ENCODE results near the gene FAR2.

FAR2 gene

DNA sequence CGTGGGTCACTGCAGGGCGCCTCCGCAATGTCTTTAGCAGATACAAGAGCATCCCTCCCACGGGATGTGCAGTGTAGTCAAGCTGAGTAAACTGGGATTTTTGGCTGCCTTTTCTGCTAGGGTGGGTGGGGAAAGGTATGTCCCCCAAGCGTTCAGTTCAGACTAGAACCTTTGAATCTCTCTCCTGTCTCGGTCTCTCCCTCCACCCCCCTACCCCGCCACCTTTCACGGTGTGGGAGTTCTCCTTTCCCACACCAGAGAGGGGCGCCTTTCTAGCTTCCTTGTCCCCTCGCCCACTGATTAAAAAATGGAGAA lies 525 bp upstream of the FAR2 start:
- peak overlapping the region; percentile 14 for H3K9ac ChIP-seq (ENCODE audit: low read length)
- no peak overlapping the region for H4K8ac ChIP-seq (ENCODE audit: low read depth, low read length)
- H3K79me1 ChIP-seq (ENCODE audit: low read length), result peaks cover 15% of the 10 kb centered on the region
- peak overlapping the region; percentile 85 for H3K4me3 ChIP-seq (ENCODE audit: low read depth, low read length)
- no peak overlapping the region for H2BK120ac ChIP-seq (ENCODE audit: insufficient read depth, low read length, poor library complexity)
- H3K36me3 ChIP-seq (ENCODE audit: control insufficient read depth in 1 of 2, insufficient read depth in 2 of 2, low read length in 2 of 2), result no peaks in the 10 kb centered on the region
- WGBS (ENCODE audit: extremely low coverage, insufficient coverage, insufficient read length), result no CpG with 5 or more reads among the region's 10 CpGs
- peak in 1 of 2 donors; percentile 20 for DNase-seq
- no peaks in the 10 kb centered on the region for H3K9me3 ChIP-seq (ENCODE audit: insufficient read depth, low read depth, low read length)
- no peak overlapping the region for H3K4ac ChIP-seq (ENCODE audit: low read depth, low read length)
- H3K79me2 ChIP-seq (ENCODE audit: control insufficient read depth, insufficient read depth, low read length, poor library complexity), result peaks cover 7% of the 10 kb centered on the region
- H3K27me3 ChIP-seq (ENCODE audit: insufficient read depth, low read length), result no peaks in the 10 kb centered on the region
- H3K4me1 ChIP-seq (ENCODE audit: control insufficient read depth in 1 of 2, insufficient read depth in 2 of 2, low read length in 2 of 2), result peaks cover 4 to 5% of the 10 kb centered on the region in 2 experiments
- H3K4me2 ChIP-seq (ENCODE audit: low read length), result peak overlapping the region; percentile 82
- peak overlapping the region; percentile 59 for H4K91ac ChIP-seq (ENCODE audit: low read depth, low read length)
- no peak overlapping the region for H4K12ac ChIP-seq (ENCODE audit: low read depth, low read length)
- H3K23ac ChIP-seq (ENCODE audit: low read length), result no peak overlapping the region
- H3K27ac ChIP-seq (ENCODE audit: low read depth, low read length), result no peak overlapping the region
- no peak overlapping the region for H3K14ac ChIP-seq (ENCODE audit: low read length)
- no peak overlapping the region for H2BK5ac ChIP-seq (ENCODE audit: low read depth, low read length, poor library complexity)
- no peak overlapping the region for H3K18ac ChIP-seq (ENCODE audit: low read length)
- H2AK5ac ChIP-seq (ENCODE audit: low read length), result no peak overlapping the region
- no peak overlapping the region for H2BK12ac ChIP-seq (ENCODE audit: low read length)
- peak overlapping the region; percentile 61 for H2AFZ ChIP-seq (ENCODE audit: insufficient read depth, low read length, poor library complexity)

DNA sequence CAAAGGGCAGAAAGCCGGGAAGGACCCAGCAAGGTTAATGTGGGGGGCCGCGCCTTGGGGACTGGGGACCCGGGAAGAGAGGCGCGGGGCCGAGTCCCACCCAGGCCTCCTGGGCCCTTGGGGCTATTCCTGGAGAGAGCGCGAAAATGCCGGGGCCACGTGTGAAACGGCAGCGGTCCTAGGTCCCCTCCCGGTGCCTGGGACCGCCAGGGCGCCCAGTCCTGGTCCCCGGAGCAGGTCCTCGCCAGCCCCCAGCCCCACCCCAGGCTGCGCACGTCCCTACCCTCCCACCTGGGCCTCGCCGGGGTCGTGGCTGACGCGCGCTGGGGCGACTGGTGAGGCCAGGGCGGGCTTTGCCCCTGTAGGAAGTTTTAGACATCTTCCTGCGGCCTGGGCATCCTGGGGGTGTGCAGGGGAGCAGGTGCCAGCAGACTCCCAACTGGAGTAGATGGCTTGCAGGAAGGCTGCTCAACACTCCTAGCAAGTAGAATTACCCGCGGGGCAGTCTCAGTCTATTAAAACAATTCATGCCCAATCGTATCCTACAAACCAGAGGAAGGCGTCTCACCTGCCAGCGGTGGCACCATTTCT lies 708 bp downstream of the FAR2 start:
- peaks cover 7% of the 10 kb centered on the region for H3K79me2 ChIP-seq (ENCODE audit: control insufficient read depth, insufficient read depth, low read length, poor library complexity)
- H3K27ac ChIP-seq (ENCODE audit: low read depth, low read length), result no peak overlapping the region
- no peak overlapping the region for H2BK12ac ChIP-seq (ENCODE audit: low read length)
- no CpG with 5 or more reads among the region's 34 CpGs for WGBS (ENCODE audit: extremely low coverage, insufficient coverage, insufficient read length)
- H4K8ac ChIP-seq (ENCODE audit: low read depth, low read length), result peak overlapping the region; percentile 62
- H2AK5ac ChIP-seq (ENCODE audit: low read length), result no peak overlapping the region
- H3K18ac ChIP-seq (ENCODE audit: low read length), result peak overlapping the region; percentile 10
- H3K27me3 ChIP-seq (ENCODE audit: insufficient read depth, low read length), result no peaks in the 10 kb centered on the region
- peak overlapping the region; percentile 28 for H4K12ac ChIP-seq (ENCODE audit: low read depth, low read length)
- peaks cover 15% of the 10 kb centered on the region for H3K79me1 ChIP-seq (ENCODE audit: low read length)
- peak overlapping the region; percentile 61 for H2AFZ ChIP-seq (ENCODE audit: insufficient read depth, low read length, poor library complexity)
- no peak overlapping the region for H3K9ac ChIP-seq (ENCODE audit: low read length)
- H2BK120ac ChIP-seq (ENCODE audit: insufficient read depth, low read length, poor library complexity), result peak overlapping the region; percentile 44
- H4K91ac ChIP-seq (ENCODE audit: low read depth, low read length), result peak overlapping the region; percentile 85
- H3K14ac ChIP-seq (ENCODE audit: low read length), result peak overlapping the region; percentile 20
- no peak overlapping the region for H3K4ac ChIP-seq (ENCODE audit: low read depth, low read length)
- H3K36me3 ChIP-seq (ENCODE audit: control insufficient read depth in 1 of 2, insufficient read depth in 2 of 2, low read length in 2 of 2), result no peaks in the 10 kb centered on the region
- H3K23ac ChIP-seq (ENCODE audit: low read length), result no peak overlapping the region
- peak overlapping the region; percentile 85 for H3K4me3 ChIP-seq (ENCODE audit: low read depth, low read length)
- H3K4me2 ChIP-seq (ENCODE audit: low read length), result peak overlapping the region; percentile 82
- no peaks in the 10 kb centered on the region for H3K9me3 ChIP-seq (ENCODE audit: insufficient read depth, low read depth, low read length)
- DNase-seq, result no peak
- peak overlapping the region; percentile 7 for H2BK5ac ChIP-seq (ENCODE audit: low read depth, low read length, poor library complexity)
- H3K4me1 ChIP-seq (ENCODE audit: control insufficient read depth in 1 of 2, insufficient read depth in 2 of 2, low read length in 2 of 2), result peaks cover 4 to 5% of the 10 kb centered on the region in 2 experiments

DNA sequence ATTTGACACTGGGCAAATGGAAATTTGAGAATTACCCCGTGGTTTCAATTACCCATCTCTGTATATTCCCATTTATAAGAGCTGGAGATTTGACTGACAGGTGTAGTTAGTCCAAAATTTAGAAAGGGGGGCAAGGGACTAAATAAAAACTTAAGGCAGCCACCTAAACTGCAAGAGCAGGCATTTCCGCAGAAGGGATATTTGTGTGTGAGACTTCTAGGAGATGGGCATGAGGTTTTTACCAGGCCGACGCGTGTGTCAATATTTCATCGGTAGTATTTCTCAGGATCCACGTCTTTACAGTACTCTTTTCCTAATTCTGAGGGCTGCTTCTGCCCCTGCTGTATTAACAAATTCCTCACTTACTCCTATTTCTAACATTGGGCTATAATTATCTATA lies 1.4 kb downstream of the FAR2 start:
- Histone ChIP-seq H3K79me1 (ENCODE audit: low read length) (peaks cover 15% of the 10 kb centered on the region), H4K8ac (ENCODE audit: low read depth, low read length) (no peak overlapping the region), H4K91ac (ENCODE audit: low read depth, low read length) (no peak overlapping the region), H3K18ac (ENCODE audit: low read length) (no peak overlapping the region), H3K4me1 (ENCODE audit: control insufficient read depth in 1 of 2, insufficient read depth in 2 of 2, low read length in 2 of 2) (peaks cover 7 to 9% of the 10 kb centered on the region in 2 experiments), H3K4ac (ENCODE audit: low read depth, low read length) (no peak overlapping the region), H3K36me3 (ENCODE audit: control insufficient read depth in 1 of 2, insufficient read depth in 2 of 2, low read length in 2 of 2) (no peaks in the 10 kb centered on the region), H2BK120ac (ENCODE audit: insufficient read depth, low read length, poor library complexity) (no peak overlapping the region), H3K9ac (ENCODE audit: low read length) (no peak overlapping the region), H2BK12ac (ENCODE audit: low read length) (no peak overlapping the region), H3K27me3 (ENCODE audit: insufficient read depth, low read length) (no peaks in the 10 kb centered on the region), H3K23ac (ENCODE audit: low read length) (no peak overlapping the region), H4K12ac (ENCODE audit: low read depth, low read length) (no peak overlapping the region), H3K27ac (ENCODE audit: low read depth, low read length) (no peak overlapping the region), H3K4me3 (ENCODE audit: low read depth, low read length) (no peak overlapping the region), H3K9me3 (ENCODE audit: insufficient read depth, low read depth, low read length) (no peaks in the 10 kb centered on the region), H2BK5ac (ENCODE audit: low read depth, low read length, poor library complexity) (no peak overlapping the region), H3K4me2 (ENCODE audit: low read length) (no peak overlapping the region), H3K79me2 (ENCODE audit: control insufficient read depth, insufficient read depth, low read length, poor library complexity) (peaks cover 7% of the 10 kb centered on the region), H3K14ac (ENCODE audit: low read length) (no peak overlapping the region), H2AK5ac (ENCODE audit: low read length) (no peak overlapping the region), H2AFZ (ENCODE audit: insufficient read depth, low read length, poor library complexity) (no peak overlapping the region)
- no peak for DNase-seq
- WGBS (ENCODE audit: extremely low coverage, insufficient coverage, insufficient read length), result no CpG with 5 or more reads among the region's 7 CpGs

DNA sequence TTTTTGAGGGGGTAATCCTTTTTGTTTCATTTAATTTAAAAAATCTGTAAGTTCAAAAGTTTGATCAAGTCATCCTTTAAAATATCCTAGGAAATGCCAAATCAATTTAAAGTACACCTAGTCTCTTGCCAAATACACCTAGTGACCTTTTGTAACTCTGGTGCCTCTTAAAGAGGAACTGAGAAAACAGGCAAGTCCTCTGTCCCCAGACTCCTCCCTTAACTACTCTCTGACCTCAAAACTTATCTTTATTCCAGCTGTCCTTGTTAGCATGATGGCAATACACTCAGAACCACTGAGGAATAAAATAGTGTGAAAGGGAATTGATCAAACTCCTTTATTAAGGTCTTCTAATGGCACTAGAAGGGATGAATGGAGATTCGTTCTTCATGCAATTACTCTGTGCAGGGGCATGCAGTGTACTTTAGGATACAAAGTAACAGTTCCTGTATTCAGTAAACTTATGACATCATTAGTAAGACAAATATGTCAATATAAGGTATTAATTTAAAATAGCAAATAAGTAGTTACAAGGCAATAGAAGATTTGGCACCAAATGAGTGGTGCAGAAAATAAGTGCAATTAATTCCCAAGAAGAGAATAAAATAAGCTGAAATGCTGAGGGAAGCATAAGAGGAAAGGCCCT lies 3.3 kb downstream of the FAR2 start:
- Histone ChIP-seq H3K79me2 (ENCODE audit: control insufficient read depth, insufficient read depth, low read length, poor library complexity) (peaks cover 7% of the 10 kb centered on the region), H4K12ac (ENCODE audit: low read depth, low read length) (no peak overlapping the region), H3K9me3 (ENCODE audit: insufficient read depth, low read depth, low read length) (no peaks in the 10 kb centered on the region), H3K27ac (ENCODE audit: low read depth, low read length) (no peak overlapping the region), H3K4me1 (ENCODE audit: control insufficient read depth in 1 of 2, insufficient read depth in 2 of 2, low read length in 2 of 2) (peaks cover 7 to 9% of the 10 kb centered on the region in 2 experiments), H3K4me3 (ENCODE audit: low read depth, low read length) (no peak overlapping the region), H2BK120ac (ENCODE audit: insufficient read depth, low read length, poor library complexity) (no peak overlapping the region), H3K79me1 (ENCODE audit: low read length) (peaks cover 15% of the 10 kb centered on the region), H4K8ac (ENCODE audit: low read depth, low read length) (no peak overlapping the region), H2BK5ac (ENCODE audit: low read depth, low read length, poor library complexity) (no peak overlapping the region), H3K23ac (ENCODE audit: low read length) (no peak overlapping the region), H3K27me3 (ENCODE audit: insufficient read depth, low read length) (no peaks in the 10 kb centered on the region), H3K14ac (ENCODE audit: low read length) (no peak overlapping the region), H2AK5ac (ENCODE audit: low read length) (no peak overlapping the region), H3K18ac (ENCODE audit: low read length) (no peak overlapping the region), H2BK12ac (ENCODE audit: low read length) (no peak overlapping the region), H4K91ac (ENCODE audit: low read depth, low read length) (no peak overlapping the region), H3K9ac (ENCODE audit: low read length) (no peak overlapping the region), H3K4ac (ENCODE audit: low read depth, low read length) (no peak overlapping the region), H3K4me2 (ENCODE audit: low read length) (no peak overlapping the region), H3K36me3 (ENCODE audit: control insufficient read depth in 1 of 2, insufficient read depth in 2 of 2, low read length in 2 of 2) (no peaks in the 10 kb centered on the region), H2AFZ (ENCODE audit: insufficient read depth, low read length, poor library complexity) (no peak overlapping the region)
- DNase-seq, result no peak
- WGBS (ENCODE audit: extremely low coverage, insufficient coverage, insufficient read length), result no CpG with 5 or more reads among the region's 1 CpG
